HepG2 (cell line): ENCODE data around the gene SRRM2. TPM values are rescaled to one million over a fixed set of nuclear protein-coding genes. Genes with fewer than 3 reads are reported as not detected.

Experiments
- CENPBD1 ChIP-seq: sonication (generic); formaldehyde crosslinking; IDR thresholded peaks from 2 replicates; pipeline ENCODE4 v1.8.0; 2022; ENCODE audit warnings: missing genetic modification reagents, low read depth, mild to moderate bottlenecking, borderline replicate concordance
- KIAA2018 ChIP-seq: sonication (generic); formaldehyde crosslinking; IDR thresholded peaks from 2 replicates; pipeline ENCODE4 v1.5.0; 2020; ENCODE audit warnings: mild to moderate bottlenecking, missing genetic modification reagents, borderline replicate concordance
- NR2F2 ChIP-seq: IDR thresholded peaks from 2 replicates; pipeline ENCODE4 v1.6.1; 2012; ENCODE audit warnings: low read depth, inconsistent platforms, borderline replicate concordance
- SALL1 ChIP-seq: sonication (generic); formaldehyde crosslinking; IDR thresholded peaks from 2 replicates; pipeline ENCODE4 v1.8.0; 2022; ENCODE audit warnings: mild to moderate bottlenecking, missing genetic modification reagents
- SRSF9 ChIP-seq: fragments of 200-400 bp; formaldehyde crosslinking; IDR thresholded peaks from 2 replicates; pipeline ENCODE4 v1.6.1; 2018; ENCODE audit warnings: borderline replicate concordance, mild to moderate bottlenecking, low read depth, low read length; ENCODE audit not compliant: insufficient read depth, poor library complexity, severe bottlenecking
- ZFP82 ChIP-seq: sonication (generic); formaldehyde crosslinking; IDR thresholded peaks from 2 replicates; pipeline ENCODE4 v1.5.1; 2020; ENCODE audit warnings: mild to moderate bottlenecking, missing genetic modification reagents, borderline replicate concordance
- ZMYM2 ChIP-seq: sonication (generic); formaldehyde crosslinking; IDR thresholded peaks from 2 replicates; pipeline ENCODE4 v1.8.0; 2022; ENCODE audit warnings: mild to moderate bottlenecking, missing genetic modification reagents
- ZNF274 ChIP-seq: sonication (generic); formaldehyde crosslinking; IDR thresholded peaks from 2 replicates; pipeline ENCODE4 v1.5.1; 2020; ENCODE audit warnings: mild to moderate bottlenecking, missing genetic modification reagents
- ZNF276 ChIP-seq: sonication (generic); formaldehyde crosslinking; IDR thresholded peaks from 2 replicates; pipeline ENCODE4 v1.4.0; 2020; ENCODE audit warnings: mild to moderate bottlenecking, low read depth, missing genetic modification reagents
- ZNF740 ChIP-seq: sonication (generic); formaldehyde crosslinking; IDR thresholded peaks from 2 replicates; pipeline ENCODE4 v1.4.0; 2020; ENCODE audit warnings: missing genetic modification reagents
- polyA plus RNA-seq, 8 experiments: library from polyadenylated mRNA; depleted of rRNA in 3 of 8; stranded (reverse) in 7 of 8; unstranded in 1 of 8; fragments of >200 nt; fragmentation: Illumina TruSeq in 4 of 8; extraction: Trizol in 4 of 8; gene quantifications; 2 replicates each; pipeline versions ENCODE4 v1.2.1 to v1.2.3, GENCODE V29; 2011 to 2016; ENCODE audit warnings: low read depth in 4 of 8, missing spikeins in 1 of 8, mixed read lengths in 1 of 8; ENCODE audit not compliant: insufficient read depth in 1 of 8
- total RNA-seq, 5 experiments: library from RNA; depleted of rRNA; stranded (reverse); fragments of >200 nt; fragmentation: Illumina TruSeq; extraction: Trizol; gene quantifications; 2 replicates each; pipeline ENCODE4 v1.2.3, GENCODE V29; 2016; ENCODE audit warnings: low read depth in 1 of 5
- TF ChIP-seq, protein P1 (sequence below): sonication (generic); formaldehyde crosslinking; IDR thresholded peaks from 2 replicates; pipeline ENCODE4 v1.5.1; 2020; ENCODE audit warnings: missing genetic modification reagents, mild to moderate bottlenecking, borderline replicate concordance
- TF ChIP-seq, protein P2 (sequence below): sonication (generic); formaldehyde crosslinking; IDR thresholded peaks from 2 replicates; pipeline ENCODE4 v1.8.1; 2022; ENCODE audit warnings: low read depth, mild to moderate bottlenecking, missing genetic modification reagents

SRRM2 gene
- total and polyA plus RNA-seq, 2 of the 13 experiments (the other 11 are each of a cell fraction or from before 2014, with no cell fraction given), result 50.4 to 112 TPM

- TF ChIP-seq KIAA2018 (CRISPR knock-in tag) (no peak), SRSF9 (no peak), ZNF276 (no peak), CENPBD1 (no peak), SALL1 (CRISPR knock-in tag) (peak; percentile 42), NR2F2 (no peak), ZNF274 (peak; percentile 43; the same call in 1 of the 2 replicates), ZFP82 (CRISPR knock-in tag) (0 out of 2 replicates have a peak, but pooled peaks have one; percentile 26), ZMYM2 (CRISPR knock-in tag) (no peak), ZNF740 (no peak)
- TF ChIP-seq, protein P1, sequence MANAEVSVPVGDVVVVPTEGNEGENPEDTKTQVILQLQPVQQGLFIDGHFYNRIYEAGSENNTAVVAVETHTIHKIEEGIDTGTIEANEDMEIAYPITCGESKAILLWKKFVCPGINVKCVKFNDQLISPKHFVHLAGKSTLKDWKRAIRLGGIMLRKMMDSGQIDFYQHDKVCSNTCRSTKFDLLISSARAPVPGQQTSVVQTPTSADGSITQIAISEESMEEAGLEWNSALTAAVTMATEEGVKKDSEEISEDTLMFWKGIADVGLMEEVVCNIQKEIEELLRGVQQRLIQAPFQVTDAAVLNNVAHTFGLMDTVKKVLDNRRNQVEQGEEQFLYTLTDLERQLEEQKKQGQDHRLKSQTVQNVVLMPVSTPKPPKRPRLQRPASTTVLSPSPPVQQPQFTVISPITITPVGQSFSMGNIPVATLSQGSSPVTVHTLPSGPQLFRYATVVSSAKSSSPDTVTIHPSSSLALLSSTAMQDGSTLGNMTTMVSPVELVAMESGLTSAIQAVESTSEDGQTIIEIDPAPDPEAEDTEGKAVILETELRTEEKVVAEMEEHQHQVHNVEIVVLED, result peak; percentile 86
- TF ChIP-seq, protein P2, sequence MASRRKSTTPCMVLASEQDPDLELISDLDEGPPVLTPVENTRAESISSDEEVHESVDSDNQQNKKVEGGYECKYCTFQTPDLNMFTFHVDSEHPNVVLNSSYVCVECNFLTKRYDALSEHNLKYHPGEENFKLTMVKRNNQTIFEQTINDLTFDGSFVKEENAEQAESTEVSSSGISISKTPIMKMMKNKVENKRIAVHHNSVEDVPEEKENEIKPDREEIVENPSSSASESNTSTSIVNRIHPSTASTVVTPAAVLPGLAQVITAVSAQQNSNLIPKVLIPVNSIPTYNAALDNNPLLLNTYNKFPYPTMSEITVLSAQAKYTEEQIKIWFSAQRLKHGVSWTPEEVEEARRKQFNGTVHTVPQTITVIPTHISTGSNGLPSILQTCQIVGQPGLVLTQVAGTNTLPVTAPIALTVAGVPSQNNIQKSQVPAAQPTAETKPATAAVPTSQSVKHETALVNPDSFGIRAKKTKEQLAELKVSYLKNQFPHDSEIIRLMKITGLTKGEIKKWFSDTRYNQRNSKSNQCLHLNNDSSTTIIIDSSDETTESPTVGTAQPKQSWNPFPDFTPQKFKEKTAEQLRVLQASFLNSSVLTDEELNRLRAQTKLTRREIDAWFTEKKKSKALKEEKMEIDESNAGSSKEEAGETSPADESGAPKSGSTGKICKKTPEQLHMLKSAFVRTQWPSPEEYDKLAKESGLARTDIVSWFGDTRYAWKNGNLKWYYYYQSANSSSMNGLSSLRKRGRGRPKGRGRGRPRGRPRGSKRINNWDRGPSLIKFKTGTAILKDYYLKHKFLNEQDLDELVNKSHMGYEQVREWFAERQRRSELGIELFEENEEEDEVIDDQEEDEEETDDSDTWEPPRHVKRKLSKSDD (CRISPR knock-in tag), result peak; percentile 94
Observed at GRCh38 chr16:2777231-2777902, 24.9 kb downstream of the SRRM2 start, which contains the start of gene ELOB (continued).
